HG03565 (cell line): Measurements from ENCODE around the gene SMOC2.

ENCODE experiments used
- ATAC-seq: cut with Tn5 transposase; IDR thresholded peaks from one replicate; pipeline ENCODE4 v1.9.1; 2021; ENCODE audit warnings: mild to moderate bottlenecking, moderate library complexity; ENCODE audit not compliant: unreplicated experiment

SMOC2 gene

GRCh38 chr6:168515376-168515775 is 74.4 kb downstream of the SMOC2 start:
- no peak for ATAC-seq

GRCh38 chr6:168516944-168517741 is 76.2 kb downstream of the SMOC2 start:
- no peak for ATAC-seq

GRCh38 chr6:168517742-168518347 is 76.9 kb downstream of the SMOC2 start:
- no peak for ATAC-seq

- ATAC-seq, result no peak
These were observed 77.4 kb downstream of the SMOC2 start for GRCh38 chr6:168518348-168518745.

GRCh38 chr6:168518867-168519266 is 77.9 kb downstream of the SMOC2 start:
- ATAC-seq, result no peak

- no peak for ATAC-seq
These were observed 79.2 kb downstream of the SMOC2 start for GRCh38 chr6:168520233-168520632.

GRCh38 chr6:168524571-168525001 is 83.6 kb downstream of the SMOC2 start:
- ATAC-seq, result no peak

- no peak for ATAC-seq
These were observed 84.1 kb downstream of the SMOC2 start for GRCh38 chr6:168525114-168525513.

- ATAC-seq, result no peak
These were observed 85.1 kb downstream of the SMOC2 start for GRCh38 chr6:168525926-168526630.

GRCh38 chr6:168526841-168527281 is 85.9 kb downstream of the SMOC2 start:
- no peak for ATAC-seq

- ATAC-seq, result no peak
These were observed 86.6 kb downstream of the SMOC2 start for GRCh38 chr6:168527451-168528210.

- peak; percentile 57 for ATAC-seq
These were observed 87.6 kb downstream of the SMOC2 start for GRCh38 chr6:168528474-168529095.

GRCh38 chr6:168529214-168529613 is 88.2 kb downstream of the SMOC2 start:
- ATAC-seq, result no peak

GRCh38 chr6:168530653-168531071 is 89.7 kb downstream of the SMOC2 start:
- no peak for ATAC-seq

- no peak for ATAC-seq
These were observed 91.1 kb downstream of the SMOC2 start for GRCh38 chr6:168532070-168532469.

- ATAC-seq, result no peak
These were observed 92.4 kb downstream of the SMOC2 start for GRCh38 chr6:168533414-168533813.

- no peak for ATAC-seq
These were observed 93.3 kb downstream of the SMOC2 start for GRCh38 chr6:168534265-168534664.

GRCh38 chr6:168535711-168536110 is 94.7 kb downstream of the SMOC2 start:
- ATAC-seq, result no peak

GRCh38 chr6:168536196-168536595 is 95.2 kb downstream of the SMOC2 start:
- no peak for ATAC-seq

- no peak for ATAC-seq
These were observed 95.9 kb downstream of the SMOC2 start for GRCh38 chr6:168536665-168537539.
